Retinal pigment epithelial cell (primary cell): ENCODE results near the gene AWAT2.
"Not testable (repeated sequence)": the region's sequence is repeated elsewhere in the genome, so short reads cannot be mapped to it uniquely, and the experiment has no call there.

Experiments used
- DNase-seq: peaks from one replicate; pipeline ENCODE4 v3.0.0-alpha.2; 2010; ENCODE audit warnings: low read depth
- H3K4me3 ChIP-seq: 2 replicates; pipeline ENCODE4 v1.5.1; 2011; ENCODE audit warnings: mild to moderate bottlenecking, low read length, control low read depth, moderate library complexity
- TF ChIP-seq, protein P1 (sequence below): conservative IDR thresholded peaks from 2 replicates; pipeline ENCODE4 v1.5.1; 2011; ENCODE audit warnings: low read depth, low read length, control low read depth, inconsistent platforms

The AWAT2 gene

DNA sequence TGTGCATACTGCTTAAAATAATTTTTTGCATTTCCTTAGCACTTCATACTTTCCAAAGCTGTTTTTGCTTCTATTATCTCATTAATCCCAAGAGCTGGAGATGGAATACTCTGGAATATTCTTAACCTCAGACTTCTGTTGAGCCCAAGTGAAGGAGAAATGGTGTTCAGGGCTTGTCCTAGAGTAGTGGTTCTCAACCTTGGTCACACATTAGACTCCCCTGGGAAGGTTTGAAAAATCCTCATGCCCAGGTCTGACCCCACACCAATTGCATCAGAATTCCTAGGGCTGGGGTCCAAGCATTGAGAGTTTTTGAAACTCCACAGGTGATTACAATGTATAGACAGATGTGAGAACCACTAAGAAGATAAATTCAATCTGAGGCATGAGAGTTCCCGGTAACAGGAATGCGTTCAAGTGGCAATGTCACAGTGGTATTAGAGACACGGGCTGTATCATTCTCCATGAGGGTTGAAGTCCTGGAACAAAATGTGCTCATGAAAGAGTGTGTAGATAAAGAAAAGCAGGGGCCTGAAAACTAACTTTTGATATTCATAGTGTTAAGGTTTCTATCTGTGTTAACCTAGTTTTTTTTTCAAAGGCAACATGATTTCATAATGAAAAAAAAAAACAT is 47.9 kb downstream of the AWAT2 start:
- H3K4me3 ChIP-seq = no peak overlapping the region
- DNase-seq = no peak
- TF ChIP-seq, protein P1, sequence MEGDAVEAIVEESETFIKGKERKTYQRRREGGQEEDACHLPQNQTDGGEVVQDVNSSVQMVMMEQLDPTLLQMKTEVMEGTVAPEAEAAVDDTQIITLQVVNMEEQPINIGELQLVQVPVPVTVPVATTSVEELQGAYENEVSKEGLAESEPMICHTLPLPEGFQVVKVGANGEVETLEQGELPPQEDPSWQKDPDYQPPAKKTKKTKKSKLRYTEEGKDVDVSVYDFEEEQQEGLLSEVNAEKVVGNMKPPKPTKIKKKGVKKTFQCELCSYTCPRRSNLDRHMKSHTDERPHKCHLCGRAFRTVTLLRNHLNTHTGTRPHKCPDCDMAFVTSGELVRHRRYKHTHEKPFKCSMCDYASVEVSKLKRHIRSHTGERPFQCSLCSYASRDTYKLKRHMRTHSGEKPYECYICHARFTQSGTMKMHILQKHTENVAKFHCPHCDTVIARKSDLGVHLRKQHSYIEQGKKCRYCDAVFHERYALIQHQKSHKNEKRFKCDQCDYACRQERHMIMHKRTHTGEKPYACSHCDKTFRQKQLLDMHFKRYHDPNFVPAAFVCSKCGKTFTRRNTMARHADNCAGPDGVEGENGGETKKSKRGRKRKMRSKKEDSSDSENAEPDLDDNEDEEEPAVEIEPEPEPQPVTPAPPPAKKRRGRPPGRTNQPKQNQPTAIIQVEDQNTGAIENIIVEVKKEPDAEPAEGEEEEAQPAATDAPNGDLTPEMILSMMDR = no peak

GRCh38 chrX:70001269-70001668 is 48.5 kb downstream of the AWAT2 start:
- no peak for DNase-seq
- TF ChIP-seq, protein P1 = no peak
- H3K4me3 ChIP-seq = no peak overlapping the region

GRCh38 chrX:69998299-69998698 is 51.4 kb downstream of the AWAT2 start:
- DNase-seq, H3K4me3 ChIP-seq: not testable (repeated sequence)

GRCh38 chrX:69996113-69996468 is 53.6 kb downstream of the AWAT2 start:
- H3K4me3 ChIP-seq = no peak overlapping the region
- DNase-seq = no peak
- TF ChIP-seq, protein P1 = no peak

DNA sequence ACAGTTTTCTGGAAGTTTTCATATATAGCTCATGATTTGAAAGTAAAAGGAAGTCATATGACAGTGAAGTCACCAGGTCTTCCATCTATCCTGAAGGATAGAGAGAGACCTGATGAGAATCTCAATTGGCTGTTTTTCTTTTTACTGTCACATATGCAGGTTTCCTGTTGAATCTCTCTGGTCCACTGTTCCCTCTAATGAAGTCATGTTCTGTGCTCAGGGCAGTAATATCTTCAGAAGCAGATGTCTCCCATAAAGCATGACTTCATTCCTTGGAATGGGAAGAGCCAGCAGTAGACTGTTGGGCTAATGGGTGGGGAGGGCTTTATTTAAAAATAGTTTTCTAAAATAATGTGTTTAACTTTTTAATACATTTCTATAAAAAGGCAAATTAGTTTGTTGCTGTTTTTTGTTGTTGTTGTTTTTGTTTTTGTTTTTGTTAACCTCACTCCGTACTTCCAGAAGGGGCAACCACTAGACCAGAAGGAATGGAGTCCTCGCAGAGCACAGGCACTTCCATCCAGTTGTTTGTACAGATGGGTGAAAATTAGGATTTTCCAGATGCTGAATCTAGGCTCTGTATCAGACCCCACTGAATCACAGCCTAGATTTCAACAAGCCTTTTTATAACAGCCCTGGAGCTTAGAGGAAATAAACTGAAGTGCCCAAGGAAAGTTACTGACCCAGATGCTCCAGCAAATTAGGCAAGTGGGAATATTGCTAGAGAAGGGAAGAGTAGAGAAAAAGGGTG is 54.2 kb downstream of the AWAT2 start:
- TF ChIP-seq, protein P1 = no peak
- no peak overlapping the region for H3K4me3 ChIP-seq
- DNase-seq = no peak

- TF ChIP-seq, protein P1 = no peak
- DNase-seq = no peak
- H3K4me3 ChIP-seq = no peak overlapping the region
Measured at GRCh38 chrX:69993494-69993893, 56.2 kb downstream of the AWAT2 start.

- DNase-seq = no peak
- H3K4me3 ChIP-seq = no peak overlapping the region
- TF ChIP-seq, protein P1 = no peak
Measured at GRCh38 chrX:69991685-69992084, 58.1 kb downstream of the AWAT2 start.
